ENCODE results near the gene FASTKD2. TPM values are rescaled to one million over a fixed set of nuclear protein-coding genes. Genes with fewer than 3 reads are reported as not detected.

FASTKD2 gene
- total RNA-seq (2021; fragmentation: NEBNext Ultra II Directional; extraction: Animal tissue kit (Norgen Biotek cat#: 25700)) (37.9 and 38.5 TPM in 2 replicates), polyA plus RNA-seq (2011; rRNA removed) (19.9 and 35.7 TPM in 2 replicates), polyA minus RNA-seq (2011; rRNA and poly(A)+ RNA removed) (50.4 and 65.5 TPM in 2 replicates)
- 27.2 TPM for polyA plus RNA-seq (2011; cell fraction: cytosol; rRNA removed)
- 25.4 TPM for polyA plus RNA-seq (2011; cell fraction: nucleus; rRNA removed)
- 21.1 to 33.4 TPM (median 26.1 TPM) in 4 replicates for polyA plus RNA-seq (2012, experiment 1 of 2)
- polyA plus RNA-seq (2012, experiment 2 of 2): 2.0 TPM
- 32.8 TPM for polyA plus RNA-seq (2013, experiment 1 of 2)
- 29.4 TPM for polyA plus RNA-seq (2013, experiment 2 of 2)
- polyA minus RNA-seq (2011; cell fraction: cytosol; rRNA and poly(A)+ RNA removed): 18.4 TPM
- polyA minus RNA-seq (2011; cell fraction: nucleus; rRNA and poly(A)+ RNA removed): 35.4 TPM
- long read RNA-seq, experiment 1, transcript FASTKD2-202 (12 exons, 2,586 nt): major isoform, 7 of 57 reads
- long read RNA-seq, experiment 1, partial matches to known transcripts: 36 of 57 reads
- long read RNA-seq, experiment 1, other reads (novel, unspliced or antisense): 8 of 57 reads
- long read RNA-seq, experiment 2, transcript FASTKD2-202 (12 exons, 2,586 nt): major isoform, 32 of 67 reads
- long read RNA-seq, experiment 2, transcript FASTKD2-201 (12 exons, 3,188 nt): minor isoform, 27 of 67 reads
- long read RNA-seq, experiment 2, partial matches to known transcripts: 2 of 67 reads
- long read RNA-seq, experiment 2, other reads (novel, unspliced or antisense): 3 of 67 reads

GRCh38 chr2:206765242-206766056, at the start of gene FASTKD2, which contains the start of gene MDH1B:
Gene FASTKD2 (plus strand): TSS chr2:206765606. CDS start chr2:206766694, 1,088 bp downstream.
Gene MDH1B (minus strand): TSS chr2:206765328. CDS start chr2:206765271, 57 bp downstream.
- H3K56ac ChIP-seq (replicated peaks; ENCODE audit: insufficient read length, low read depth, low read length): peak within 1 kb of the TSS; percentile 70
- H3K14ac ChIP-seq (ENCODE audit: insufficient read length): peak within 1 kb of the TSS; percentile 74
- H3K4ac ChIP-seq (replicated peaks; ENCODE audit: insufficient read length, low read depth, low read length): peak within 1 kb of the TSS; percentile 71
- peaks cover 6% of the 10 kb centered on the region for H3K23me2 ChIP-seq (ENCODE audit: low read depth, low read length)
- peak within 1 kb of the TSS; percentile 72 to 91 for H3K4me2 ChIP-seq (ENCODE audit: insufficient read depth in 1 of 2, low read depth in 2 of 2, low read length in 2 of 2)
- H4K5ac ChIP-seq (ENCODE audit: insufficient read length, low read depth, low read length): peak within 1 kb of the TSS; percentile 92
- 1% methylated on average over 46 of the region's 46 CpGs; no CpG with 5 or more reads in 1 of the 2 experiments for WGBS, 2 experiments (ENCODE audit: extremely low coverage in 1 of 2, insufficient coverage in 1 of 2, insufficient read length in 1 of 2, insufficient replicate concordance in 2 of 2, low coverage in 1 of 2, low lambda C conversion rate in 2 of 2, missing lambda C conversion rate in 1 of 2)
- H3K18ac ChIP-seq (ENCODE audit: extremely low read depth, low read length): peak within 1 kb of the TSS; percentile 99
- peaks cover 4% of the 10 kb centered on the region; the same call in 1 of the 2 replicates for H3K79me1 ChIP-seq (ENCODE audit: low read depth, low read length)
- peak within 1 kb of the TSS; percentile 80 to 98 (median 92) for H3K9ac ChIP-seq (replicated peaks in 1 of 4; ENCODE audit: extremely low read depth in 1 of 4, low read depth in 3 of 4, low read length in 3 of 4)
- H3K36me3 ChIP-seq (ENCODE audit: control insufficient read depth in 2 of 4, insufficient read depth in 4 of 4, low read length in 3 of 4): peaks cover 3 to 20% (median 4%) of the 10 kb centered on the region in 4 experiments; a peak in 4 of 8 replicates
- H4K91ac ChIP-seq (replicated peaks; ENCODE audit: insufficient read length, low read length): peak within 1 kb of the TSS; percentile 87
- no peak within 1 kb of the TSS for H3K23ac ChIP-seq (ENCODE audit: insufficient read length)
- H2BK12ac ChIP-seq (ENCODE audit: low read depth, low read length): peak within 1 kb of the TSS; percentile 91; the same call in 1 of the 2 replicates
- CTCF ChIA-PET (ENCODE audit: partially characterized antibody): interaction anchor here (0.6 to 2.8 kb wide), 2 partner anchors 16 to 339 kb away, joined by 3 to 18 read pairs; no protein-coding TSS in a partner anchor
- H3K27me3 ChIP-seq (replicated peaks in 1 of 4; ENCODE audit: control insufficient read depth in 3 of 4, extremely low read depth in 1 of 4, insufficient read depth in 3 of 4, low read length in 3 of 4): no peaks in the 10 kb centered on the region
- peak within 1 kb of the TSS; percentile 82 for H3K27ac ChIP-seq (ENCODE audit: low read depth, low read length)
- H2AK5ac ChIP-seq (ENCODE audit: low read depth, low read length): no peak within 1 kb of the TSS
- peaks cover 0 to 1% of the 10 kb centered on the region in 2 experiments for H4K20me1 ChIP-seq (replicated peaks in 1 of 2; ENCODE audit: control insufficient read depth in 1 of 2, insufficient read depth in 2 of 2, low read length in 2 of 2)
- H2BK15ac ChIP-seq (ENCODE audit: low read length): peak within 1 kb of the TSS; percentile 92; the same call in 1 of the 2 replicates
- DNase-seq (ENCODE audit: low read depth in 1 of 2, low spot score in 2 of 2): peak; percentile 57 to 87
- peak within 1 kb of the TSS; percentile 100 for H2AFZ ChIP-seq (ENCODE audit: low read length)
- H2BK20ac ChIP-seq (ENCODE audit: low read length): no peak within 1 kb of the TSS
- POLR2A ChIA-PET (ENCODE audit: partially characterized antibody): interaction anchor here (0.7 to 1.7 kb wide), 10 partner anchors 9 to 112 kb away, joined by 3 to 5 read pairs (median 3); no protein-coding TSS in a partner anchor
- H4K8ac ChIP-seq (ENCODE audit: extremely low read depth, insufficient read depth, low read length): peak within 1 kb of the TSS; percentile 99
- peak within 1 kb of the TSS; percentile 91 for H2BK5ac ChIP-seq (ENCODE audit: low read depth, low read length)
- no peaks in the 10 kb centered on the region for H3K4me1 ChIP-seq (replicated peaks in 1 of 4; ENCODE audit: control insufficient read depth in 3 of 4, insufficient read depth in 4 of 4, low read length in 3 of 4)
- H3K9me3 ChIP-seq (ENCODE audit: insufficient read depth in 2 of 2, low read depth in 1 of 2, low read length in 1 of 2): no peaks in the 10 kb centered on the region
- H2BK120ac ChIP-seq (replicated peaks; ENCODE audit: low read depth, low read length): no peak within 1 kb of the TSS
- FAIRE-seq: peak; percentile 76
- peaks cover 0 to 28% of the 10 kb centered on the region in 2 experiments; a peak in 3 of 4 replicates for H3K79me2 ChIP-seq (ENCODE audit: control insufficient read depth in 1 of 2, insufficient read depth in 2 of 2, low read length in 2 of 2)
- peak within 1 kb of the TSS; percentile 85 to 98 (median 92) for H3K4me3 ChIP-seq (ENCODE audit: extremely low read depth in 1 of 4, insufficient read depth in 2 of 4, low read depth in 3 of 4, low read length in 4 of 4)
- TF ChIP-seq TBP (IDR thresholded peaks at IDR 0.05; ENCODE audit: low read depth, low read length) (peak; percentile 75; the same call in 1 of the 2 replicates), PHF8 (conservative IDR thresholded peaks at IDR 0.05; ENCODE audit: low read depth, low read length) (peak; percentile 86), CREB1 (IDR thresholded peaks at IDR 0.05) (peak; percentile 27), BCL11A (IDR thresholded peaks at IDR 0.05; ENCODE audit: low read depth in 2 of 2, low read length in 2 of 2) (no peak), KDM5A (IDR thresholded peaks at IDR 0.05; ENCODE audit: low read length) (peak; percentile 93), POLR2AphosphoS5 (IDR thresholded peaks at IDR 0.05; ENCODE audit: low read depth, low read length) (peak; percentile 90)
- TF ChIP-seq, protein P1, sequence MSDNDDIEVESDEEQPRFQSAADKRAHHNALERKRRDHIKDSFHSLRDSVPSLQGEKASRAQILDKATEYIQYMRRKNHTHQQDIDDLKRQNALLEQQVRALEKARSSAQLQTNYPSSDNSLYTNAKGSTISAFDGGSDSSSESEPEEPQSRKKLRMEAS (IDR thresholded peaks at IDR 0.05): peak; percentile 70

All from H1 (cell line).